H1 (cell line): ENCODE measurements around the gene ARF6. TPM values are rescaled to one million over a fixed set of nuclear protein-coding genes. Genes with fewer than 3 reads are reported as not detected.

ENCODE experiments used
- CTCF ChIA-PET: fragments of 300-600 bp; sonication (Branson Sonifier 250); formaldehyde crosslinking; loops from one replicate; lab custom pipeline; 2021; ENCODE audit not compliant: partially characterized antibody; lab: Charles Lee
- POLR2A ChIA-PET: fragments of 300-600 bp; sonication (Branson Sonifier 250); formaldehyde crosslinking; loops from one replicate; lab custom pipeline; 2021; ENCODE audit warnings: inconsistent platforms; ENCODE audit not compliant: partially characterized antibody; lab: Charles Lee
- DNase-seq, 2 experiments: peaks; one replicate each; pipeline versions ENCODE4 v3.0.0 to v3.0.0-alpha.2; 2010 to 2022; ENCODE audit warnings: low spot score in 2 of 2, low read depth in 1 of 2, mixed read lengths in 1 of 2
- FAIRE-seq: peaks from 2 replicates; lab custom pipeline; 2011; peaks lifted over from hg19 to GRCh38; lab: Jason Lieb, UNC
- H2AFZ ChIP-seq: 2 replicates; pipeline ENCODE4 v1.8.1; 2012; ENCODE audit warnings: low read length, inconsistent platforms
- H2AK5ac ChIP-seq: 2 replicates; pipeline ENCODE4 v1.6.1; 2013; ENCODE audit warnings: low read depth, low read length
- H2BK120ac ChIP-seq: replicated peaks from 2 replicates; pipeline ENCODE3; 2013; ENCODE audit warnings: low read depth, low read length, inconsistent platforms
- H2BK12ac ChIP-seq: 2 replicates; pipeline ENCODE4 v1.6.1; 2013; ENCODE audit warnings: low read depth, low read length
- H2BK15ac ChIP-seq: 2 replicates; pipeline ENCODE4 v1.6.1; 2013; ENCODE audit warnings: low read length
- H2BK20ac ChIP-seq: 2 replicates; pipeline ENCODE4 v1.6.1; 2013; ENCODE audit warnings: low read length
- H2BK5ac ChIP-seq: 2 replicates; pipeline ENCODE4 v1.6.1; 2013; ENCODE audit warnings: low read depth, low read length
- H3K14ac ChIP-seq: 2 replicates; pipeline ENCODE4 v1.6.1; 2013; ENCODE audit warnings: inconsistent platforms; ENCODE audit not compliant: insufficient read length
- H3K18ac ChIP-seq: 2 replicates; pipeline ENCODE4 v1.6.1; 2013; ENCODE audit warnings: low read length; ENCODE audit errors: extremely low read depth
- H3K23ac ChIP-seq: 2 replicates; pipeline ENCODE4 v1.6.1; 2013; ENCODE audit warnings: inconsistent platforms; ENCODE audit not compliant: insufficient read length
- H3K23me2 ChIP-seq: 2 replicates; pipeline ENCODE4 v1.6.1; 2013; ENCODE audit warnings: low read depth, low read length
- H3K27ac ChIP-seq: 2 replicates; pipeline ENCODE4 v1.6.1; 2011; ENCODE audit warnings: low read depth, low read length, inconsistent platforms
- H3K27me3 ChIP-seq, 4 experiments: replicated peaks in 1 of 4; 1 replicate in 1 of 4; 2 replicates in 3 of 4; pipeline versions ENCODE4 v1.6.1 to v1.8.1; 2011 to 2013; ENCODE audit warnings: low read length in 3 of 4, mild to moderate bottlenecking in 3 of 4, inconsistent platforms in 2 of 4, mixed read lengths in 2 of 4, moderate library complexity in 1 of 4; ENCODE audit not compliant: control insufficient read depth in 3 of 4, insufficient read depth in 3 of 4; ENCODE audit errors: extremely low read depth in 1 of 4
- H3K36me3 ChIP-seq, 4 experiments: 2 replicates each; pipeline versions ENCODE4 v1.6.1 to v1.8.1; 2011 to 2013; ENCODE audit warnings: mild to moderate bottlenecking in 4 of 4, low read length in 3 of 4, moderate library complexity in 2 of 4, control low read depth in 1 of 4, inconsistent platforms in 1 of 4; ENCODE audit not compliant: insufficient read depth in 4 of 4, control insufficient read depth in 2 of 4
- H3K4ac ChIP-seq: replicated peaks from 2 replicates; pipeline ENCODE3; 2013; ENCODE audit warnings: low read length, low read depth, mixed read lengths, inconsistent platforms; ENCODE audit not compliant: insufficient read length
- H3K4me1 ChIP-seq, 4 experiments: replicated peaks in 1 of 4; 1 replicate in 1 of 4; 2 replicates in 3 of 4; pipeline versions ENCODE4 v1.6.1 to v1.8.1; 2011 to 2013; ENCODE audit warnings: low read length in 3 of 4, inconsistent platforms in 2 of 4, mixed read lengths in 1 of 4; ENCODE audit not compliant: insufficient read depth in 4 of 4, control insufficient read depth in 3 of 4
- H3K4me2 ChIP-seq, 2 experiments: 2 replicates each; pipeline versions ENCODE4 v1.6.1 to v1.8.1; 2011 to 2013; ENCODE audit warnings: low read depth in 2 of 2, low read length in 2 of 2, control low read depth in 1 of 2, inconsistent platforms in 1 of 2, mild to moderate bottlenecking in 1 of 2; ENCODE audit not compliant: insufficient read depth in 1 of 2
- H3K4me3 ChIP-seq, 4 experiments: fragments of 200-600, 300-600 bp in 1 of 4; sonication (generic), shearing (Covaris generic), sonication (Bioruptor Twin) in 1 of 4; 2 replicates each; pipeline versions ENCODE4 v1.5.1 to v1.8.1; 2011 to 2016; ENCODE audit warnings: low read length in 4 of 4, low read depth in 3 of 4, control low read depth in 2 of 4, inconsistent platforms in 2 of 4, mild to moderate bottlenecking in 2 of 4, mixed read lengths in 1 of 4, moderate library complexity in 1 of 4; ENCODE audit not compliant: insufficient read depth in 2 of 4; ENCODE audit errors: extremely low read depth in 1 of 4
- H3K56ac ChIP-seq: replicated peaks from 2 replicates; pipeline ENCODE3; 2013; ENCODE audit warnings: low read depth, mild to moderate bottlenecking, mixed read lengths, low read length, inconsistent platforms; ENCODE audit not compliant: insufficient read length
- H3K79me1 ChIP-seq: 2 replicates; pipeline ENCODE4 v1.6.1; 2013; ENCODE audit warnings: low read depth, low read length, control low read depth
- H3K79me2 ChIP-seq, 2 experiments: 2 replicates each; pipeline versions ENCODE4 v1.6.1 to v1.8.1; 2012 to 2013; ENCODE audit warnings: low read length in 2 of 2, mild to moderate bottlenecking in 2 of 2, inconsistent platforms in 1 of 2; ENCODE audit not compliant: insufficient read depth in 2 of 2, control insufficient read depth in 1 of 2
- H3K9ac ChIP-seq, 4 experiments: replicated peaks in 1 of 4; 1 replicate in 1 of 4; 2 replicates in 3 of 4; pipeline versions ENCODE4 v1.6.1 to v1.8.1; 2011 to 2013; ENCODE audit warnings: low read depth in 3 of 4, low read length in 3 of 4, control low read depth in 2 of 4, mild to moderate bottlenecking in 2 of 4, moderate library complexity in 2 of 4, inconsistent platforms in 1 of 4; ENCODE audit errors: extremely low read depth in 1 of 4
- H3K9me3 ChIP-seq, 2 experiments: 2 replicates each; pipeline versions ENCODE4 v1.6.1 to v1.8.1; 2012 to 2013; ENCODE audit warnings: mild to moderate bottlenecking in 2 of 2, moderate library complexity in 2 of 2, control low read depth in 1 of 2, inconsistent platforms in 1 of 2, low read depth in 1 of 2, low read length in 1 of 2, mixed read lengths in 1 of 2; ENCODE audit not compliant: insufficient read depth in 2 of 2
- H4K20me1 ChIP-seq, 2 experiments: replicated peaks in 1 of 2; 2 replicates each; pipeline versions ENCODE3 to v1.8.1; 2011 to 2013; ENCODE audit warnings: inconsistent platforms in 2 of 2, low read length in 2 of 2, mild to moderate bottlenecking in 1 of 2; ENCODE audit not compliant: insufficient read depth in 2 of 2, control insufficient read depth in 1 of 2
- H4K5ac ChIP-seq: 2 replicates; pipeline ENCODE4 v1.6.1; 2013; ENCODE audit warnings: low read length, low read depth, mixed read lengths, inconsistent platforms; ENCODE audit not compliant: insufficient read length
- H4K8ac ChIP-seq: 2 replicates; pipeline ENCODE4 v1.8.0; 2013; ENCODE audit warnings: mild to moderate bottlenecking, moderate library complexity, low read length, inconsistent platforms; ENCODE audit not compliant: insufficient read depth; ENCODE audit errors: extremely low read depth
- H4K91ac ChIP-seq: replicated peaks from 2 replicates; pipeline ENCODE3; 2013; ENCODE audit warnings: low read length, mixed read lengths, inconsistent platforms; ENCODE audit not compliant: insufficient read length
- BACH1 ChIP-seq: IDR thresholded peaks from 2 replicates; pipeline ENCODE4 v1.6.1; 2012; ENCODE audit warnings: low read length, improper control_type of control experiment
- CEBPB ChIP-seq: IDR thresholded peaks from 2 replicates; pipeline ENCODE4 v1.6.1; 2012; ENCODE audit warnings: low read depth, low read length
- SP2 ChIP-seq: IDR thresholded peaks from 2 replicates; pipeline ENCODE4 v1.6.1; 2012; ENCODE audit warnings: mild to moderate bottlenecking, low read length, inconsistent platforms
- TEAD4 ChIP-seq: IDR thresholded peaks from 2 replicates; pipeline ENCODE4 v1.6.1; 2012; ENCODE audit warnings: low read depth, low read length, inconsistent platforms, mixed read lengths
- WGBS, 2 experiments: shearing (Covaris generic) in 1 of 2; methylation state at CpG; one replicate each; pipeline versions ENCODE4 v1.1.6 to v1.1.7; 2013 to 2015; ENCODE audit warnings: low lambda C conversion rate in 2 of 2, mixed read lengths in 2 of 2, inconsistent platforms in 1 of 2, low coverage in 1 of 2, missing lambda C conversion rate in 1 of 2; ENCODE audit not compliant: insufficient replicate concordance in 2 of 2, insufficient coverage in 1 of 2, insufficient read length in 1 of 2; ENCODE audit errors: extremely low coverage in 1 of 2, missing lambda C conversion rate in 1 of 2; 5-methylcytosine and 5-hydroxymethylcytosine counted together
- polyA plus RNA-seq, 7 experiments: library from polyadenylated mRNA; depleted of rRNA in 3 of 7; stranded (reverse) in 5 of 7; unstranded in 2 of 7; fragments of >200 nt in 5 of 7; fragments of 200-250 nt in 2 of 7; gene quantifications; 1 replicate in 5 of 7; 2 replicates in 1 of 7; 4 replicates in 1 of 7; pipeline versions ENCODE4 v1.2.1 to v1.2.3, GENCODE V29; 2011 to 2013; ENCODE audit warnings: missing spikeins in 2 of 7, mixed read lengths in 2 of 7
- total RNA-seq: library from RNA; stranded (reverse); fragmentation: NEBNext Ultra II Directional; extraction: Animal tissue kit (Norgen Biotek cat#: 25700); gene quantifications from 2 replicates; pipeline ENCODE4 v1.2.1, GENCODE V29; 2021

ARF6 gene
- total and polyA plus RNA-seq, 2 of the 8 experiments (the other 6 are each of a cell fraction or from before 2014, with no cell fraction given) = 17.2 to 56.7 TPM

DNA sequence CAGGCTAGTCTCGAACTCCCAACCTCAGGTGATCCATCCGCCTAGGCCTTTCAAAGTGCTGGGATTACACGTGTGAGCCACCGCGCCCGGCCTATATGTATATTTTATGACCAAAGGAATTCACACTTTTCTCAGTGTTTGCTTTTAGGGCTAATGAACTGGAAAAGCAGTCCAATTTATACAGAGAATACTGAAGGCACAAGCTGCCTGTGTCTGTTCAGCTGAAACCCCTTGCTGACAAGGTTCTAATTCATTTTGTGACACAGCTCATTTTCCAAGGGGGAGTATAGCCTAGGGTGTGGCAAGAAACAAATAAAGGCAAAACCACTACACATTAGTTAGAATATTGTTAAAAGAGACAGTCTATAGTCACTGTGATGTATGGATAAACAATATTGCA is 22.0 kb upstream of the ARF6 start:
- FAIRE-seq = no peak
- Histone ChIP-seq H3K79me2 (no peaks in the 10 kb centered on the region), H4K5ac (no peak overlapping the region), H3K4ac (no peak overlapping the region), H2BK120ac (no peak overlapping the region), H4K8ac (no peak overlapping the region), H3K23ac (no peak overlapping the region), H2BK15ac (no peak overlapping the region), H3K79me1 (no peaks in the 10 kb centered on the region), H2AFZ (no peak overlapping the region), H3K4me2 (no peak overlapping the region), H2BK12ac (no peak overlapping the region), H4K20me1 (no peaks in the 10 kb centered on the region), H3K9me3 (no peaks in the 10 kb centered on the region), H3K4me1 (peaks cover 0 to 3% (median 0%) of the 10 kb centered on the region in 4 experiments; a peak in 2 of 7 replicates), H2AK5ac (no peak overlapping the region), H2BK20ac (no peak overlapping the region), H3K4me3 (no peak overlapping the region), H3K9ac (no peak overlapping the region), H4K91ac (no peak overlapping the region), H3K23me2 (peaks cover 3% of the 10 kb centered on the region; the same call in 1 of the 2 replicates), H3K14ac (no peak overlapping the region)
- no peak for DNase-seq
- TF ChIP-seq SP2 = no peak
- no peak for TF ChIP-seq CEBPB
- no peak for TF ChIP-seq TEAD4
- no peak for TF ChIP-seq BACH1
- TF ChIP-seq, all 59 proteins: peak for 0
- WGBS, 2 experiments = 87% methylated on average over 6 of the region's 6 CpGs; no CpG with 5 or more reads in 1 of the 2 experiments
- Histone ChIP-seq H3K27me3 (no peaks in the 10 kb centered on the region), H3K36me3 (no peaks in the 10 kb centered on the region), H3K18ac (no peak overlapping the region), H2BK5ac (no peak overlapping the region), H3K56ac (no peak overlapping the region), H3K27ac (no peak overlapping the region)
- POLR2A ChIA-PET = no interaction called here
- CTCF ChIA-PET = interaction anchor here (1.1 to 3.2 kb wide), 3 partner anchors 9 to 57 kb away, joined by 3 to 12 read pairs (median 10); no protein-coding TSS in a partner anchor
